GM12878 (cell line): Measurements from ENCODE around the gene SENP3. TPM values are rescaled to one million over a fixed set of nuclear protein-coding genes. Genes with fewer than 3 reads are reported as not detected.
A peak's percentile ranks its signal among the peaks of the same experiment; 100 is the strongest.

Source experiments
- ATF7 ChIP-seq: fragments of 450-650 bp; IDR thresholded peaks from 2 replicates; pipeline ENCODE4 v1.6.1; 2016; ENCODE audit warnings: low read depth, mild to moderate bottlenecking
- BCLAF1 ChIP-seq: fragments of 450-650 bp; IDR thresholded peaks from 2 replicates; pipeline ENCODE4 v1.6.1; 2017; ENCODE audit warnings: antibody characterized with exemption, mild to moderate bottlenecking, moderate library complexity
- BRCA1 ChIP-seq: IDR thresholded peaks from 2 replicates; pipeline ENCODE4 v1.6.1; 2011; ENCODE audit warnings: low read depth, low read length, improper control_type of control experiment
- CREM ChIP-seq: IDR thresholded peaks from 2 replicates; pipeline ENCODE4 v1.6.1; 2014; ENCODE audit warnings: antibody characterized with exemption, low read depth
- E2F4 ChIP-seq: IDR thresholded peaks from 2 replicates; pipeline ENCODE4 v1.6.1; 2012; ENCODE audit warnings: low read depth, low read length, improper control_type of control experiment
- EP300 ChIP-seq, 2 experiments: fragments of 150-350 bp in 1 of 2; IDR thresholded peaks; 2 replicates each; pipeline ENCODE4 v1.6.1; 2011 to 2012; ENCODE audit warnings: low read depth in 2 of 2, low read length in 2 of 2, borderline replicate concordance in 1 of 2, improper control_type of control experiment in 1 of 2, inconsistent platforms in 1 of 2; ENCODE audit not compliant: control insufficient read depth in 1 of 2
- NBN ChIP-seq: fragments of 450-650 bp; IDR thresholded peaks from 2 replicates; pipeline ENCODE4 v1.6.1; 2016
- PAX5 ChIP-seq: IDR thresholded peaks from 2 replicates; pipeline ENCODE4 v1.6.1; 2011; ENCODE audit warnings: low read depth, low read length, borderline replicate concordance
- RB1 ChIP-seq: fragments of 450-650 bp; formaldehyde crosslinking; IDR thresholded peaks from 2 replicates; pipeline ENCODE4 v1.6.1; 2017; ENCODE audit warnings: mild to moderate bottlenecking, borderline replicate concordance
- RCOR1 ChIP-seq: conservative IDR thresholded peaks from 2 replicates; pipeline ENCODE4 v1.6.1; 2012; ENCODE audit warnings: low read depth, low read length, improper control_type of control experiment
- RELA ChIP-seq: fragments of 450-650 bp; IDR thresholded peaks from 2 replicates; pipeline ENCODE4 v1.8.0; 2014; ENCODE audit warnings: borderline replicate concordance; ENCODE audit not compliant: partially characterized antibody
- RUNX3 ChIP-seq: IDR thresholded peaks from 2 replicates; pipeline ENCODE4 v1.6.1; 2012; ENCODE audit warnings: low read length, inconsistent platforms
- SMARCA5 ChIP-seq: fragments of 450-650 bp; IDR thresholded peaks from 2 replicates; pipeline ENCODE4 v1.6.1; 2017; ENCODE audit warnings: mild to moderate bottlenecking
- SREBF2 ChIP-seq: IDR thresholded peaks from 2 replicates; pipeline ENCODE4 v1.6.1; 2012; ENCODE audit warnings: mild to moderate bottlenecking, low read length
- STAT1 ChIP-seq: fragments of 450-650 bp; conservative IDR thresholded peaks from 2 replicates; pipeline ENCODE4 v1.6.1; 2014; ENCODE audit warnings: antibody characterized with exemption, mild to moderate bottlenecking
- ZBTB33 ChIP-seq: fragments of 450-650 bp; IDR thresholded peaks from 2 replicates; pipeline ENCODE4 v1.6.1; 2017; ENCODE audit warnings: mild to moderate bottlenecking
- ZBTB40 ChIP-seq: fragments of 450-650 bp; IDR thresholded peaks from 2 replicates; pipeline ENCODE4 v1.6.1; 2016; ENCODE audit warnings: mild to moderate bottlenecking, moderate library complexity, borderline replicate concordance
- polyA plus RNA-seq, 11 experiments: library from polyadenylated mRNA; depleted of rRNA in 4 of 11; unstranded in 6 of 11; stranded (reverse) in 5 of 11; fragments of >200 nt; fragmentation: Nextera tagmentation in 4 of 11; fragmentation: Illumina TruSeq in 1 of 11; extraction: Ambion mirVana in 4 of 11; extraction: Trizol in 1 of 11; gene quantifications; 1 replicate in 1 of 11; 2 replicates in 10 of 11; pipeline versions ENCODE4 v1.2.1 to v1.2.3, GENCODE V29; 2011 to 2016; ENCODE audit warnings: inconsistent platforms in 2 of 11, missing spikeins in 2 of 11, low read depth in 1 of 11
- total RNA-seq, 4 experiments: library from RNA; depleted of rRNA in 3 of 4; stranded (reverse); fragments of >200 nt in 3 of 4; fragmentation: Illumina TruSeq in 1 of 4; extraction: Trizol in 1 of 4; gene quantifications; 2 replicates each; pipeline versions ENCODE4 v1.2.1 to v1.2.3, GENCODE V29; 2013 to 2021

The SENP3 gene
- total and polyA plus RNA-seq, 10 of the 15 experiments (the other 5 are each of a cell fraction or from before 2014, with no cell fraction given), result 1.8 to 113 (median 72.3) TPM

- TF ChIP-seq RUNX3 (peak; percentile 48), NBN (peak; percentile 43), SMARCA5 (0 out of 2 replicates have a peak, but pooled peaks have one; percentile 63), CREM (no peak), E2F4 (no peak), RB1 (no peak), STAT1 (no peak), ZBTB33 (no peak), ZBTB40 (no peak), EP300 (IDR thresholded peaks at IDR 0.05; ENCODE audit: borderline replicate concordance in 1 of 2, control insufficient read depth in 1 of 2, low read depth in 2 of 2, low read length in 2 of 2) (no peak), SREBF2 (no peak), BRCA1 (no peak), ATF7 (no peak), PAX5 (no peak), RELA (no peak), BCLAF1 (0 out of 2 replicates have a peak, but pooled peaks have one; percentile 10), RCOR1 (no peak)
Observed at GRCh38 chr17:7579834-7580603, 18.3 kb downstream of the SENP3 start (continued).
